GM18505 (cell line): ENCODE measurements around the gene WBP1L.
A peak's percentile ranks its signal among the peaks of the same experiment; 100 is the strongest.
"Not testable (repeated sequence)": the region's sequence is repeated elsewhere in the genome, so short reads cannot be mapped to it uniquely, and the experiment has no call there.

Experiments used
- ATAC-seq: cut with Tn5 transposase; IDR thresholded peaks from one replicate; pipeline ENCODE4 v1.9.1; 2021; ENCODE audit not compliant: unreplicated experiment
- POLR2A ChIP-seq: IDR thresholded peaks from 4 replicates; pipeline ENCODE4 v1.6.1; 2011; ENCODE audit warnings: borderline replicate concordance; ENCODE audit not compliant: insufficient read depth, insufficient read length; ENCODE audit errors: extremely low read depth

The WBP1L gene

GRCh38 chr10:102714621-102715455 is 28.9 kb upstream of the WBP1L start, which contains the start of gene SFXN2:
Gene SFXN2, plus strand, starts transcription at chr10:102714636. Its CDS starts 12,001 bp downstream, at chr10:102726637.
- ATAC-seq, result peak; percentile 5
- peak; percentile 75 for TF ChIP-seq POLR2A

GRCh38 chr10:102715880-102716279 is 27.9 kb upstream of the WBP1L start:
- no peak for ATAC-seq
- no peak for TF ChIP-seq POLR2A

GRCh38 chr10:102716900-102717565 is 26.7 kb upstream of the WBP1L start:
- ATAC-seq, result not testable (repeated sequence)

GRCh38 chr10:102718220-102718619 is 25.5 kb upstream of the WBP1L start:
- no peak for ATAC-seq
- TF ChIP-seq POLR2A, result no peak

GRCh38 chr10:102720337-102720736 is 23.4 kb upstream of the WBP1L start:
- TF ChIP-seq POLR2A, result no peak
- no peak for ATAC-seq

GRCh38 chr10:102720775-102721301 is 22.9 kb upstream of the WBP1L start:
- TF ChIP-seq POLR2A, result no peak
- no peak for ATAC-seq

GRCh38 chr10:102721954-102722353 is 21.8 kb upstream of the WBP1L start:
- TF ChIP-seq POLR2A, result no peak

GRCh38 chr10:102723989-102724388 is 19.8 kb upstream of the WBP1L start:
- no peak for ATAC-seq
- no peak for TF ChIP-seq POLR2A

More at GRCh38 chr10:102721954-102722353, 21.8 kb upstream of the WBP1L start:
- no peak for ATAC-seq

GRCh38 chr10:102726274-102726673 is 17.5 kb upstream of the WBP1L start:
- TF ChIP-seq POLR2A, result no peak
- no peak for ATAC-seq

GRCh38 chr10:102727037-102727818 is 16.5 kb upstream of the WBP1L start:
- TF ChIP-seq POLR2A, result no peak
- no peak for ATAC-seq

- TF ChIP-seq POLR2A, result no peak
Measured at GRCh38 chr10:102729029-102730026, 14.4 kb upstream of the WBP1L start.

GRCh38 chr10:102731222-102731800 is 12.4 kb upstream of the WBP1L start:
- no peak for TF ChIP-seq POLR2A
- ATAC-seq, result no peak

More at GRCh38 chr10:102729029-102730026, 14.4 kb upstream of the WBP1L start:
- no peak for ATAC-seq

- TF ChIP-seq POLR2A, result no peak
- no peak for ATAC-seq
Measured at GRCh38 chr10:102732661-102733060, 11.1 kb upstream of the WBP1L start.
